CD4-positive, alpha-beta T cell treated with Interleukin-15 for 1 hour (primary cell): ENCODE results near the gene ABCC8.

ENCODE experiments used
- DNase-seq: peaks from one replicate; pipeline ENCODE4 v3.0.0-alpha.2; 2020

ABCC8 gene

DNA sequence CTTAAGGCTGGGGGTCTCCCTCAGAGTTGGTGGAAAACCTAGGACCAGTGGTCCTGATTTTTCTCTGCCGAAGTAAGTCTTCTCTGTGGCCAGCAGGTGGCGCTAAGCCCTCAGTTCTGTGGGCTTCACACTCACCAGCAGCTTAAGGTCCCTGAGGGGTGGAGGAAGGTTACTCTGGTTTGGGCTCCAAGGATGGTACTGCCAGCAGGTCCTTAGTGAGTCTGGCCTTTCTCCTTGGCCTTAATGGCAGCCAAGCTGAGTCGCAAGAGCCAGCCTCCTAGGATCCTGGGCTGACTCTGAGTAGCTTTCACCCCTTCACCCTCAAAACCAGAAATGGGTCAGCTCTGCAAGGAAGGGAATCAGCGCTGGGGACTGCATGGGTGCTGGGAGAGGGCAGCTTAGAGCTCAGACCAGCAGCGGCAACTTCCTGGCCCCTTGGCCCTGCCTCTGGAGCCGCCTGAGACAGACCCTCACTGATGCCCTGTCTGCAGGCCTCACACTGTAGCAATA, 92.6 kb downstream of the ABCC8 start:
- peak; percentile 77 for DNase-seq

DNA sequence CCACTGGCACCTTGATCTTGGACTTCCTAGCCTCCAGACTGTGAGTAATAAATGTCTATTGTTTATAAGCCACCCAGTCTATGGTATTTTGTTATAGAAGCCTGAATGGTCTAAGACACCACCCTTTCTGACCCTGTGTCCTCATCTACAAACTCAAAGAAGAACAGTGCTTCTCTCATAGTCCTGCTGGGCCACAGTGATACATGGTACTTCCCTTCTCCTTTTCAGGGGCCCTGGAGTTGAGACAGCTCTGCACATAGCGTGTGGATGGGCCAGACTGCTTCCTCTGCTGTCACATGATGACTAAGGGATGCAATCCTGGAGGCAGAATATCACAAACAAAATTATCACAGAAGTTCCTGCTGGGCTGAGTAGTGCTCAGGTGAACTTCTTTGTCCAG, 93.2 kb downstream of the ABCC8 start:
- peak; percentile 49 for DNase-seq

DNA sequence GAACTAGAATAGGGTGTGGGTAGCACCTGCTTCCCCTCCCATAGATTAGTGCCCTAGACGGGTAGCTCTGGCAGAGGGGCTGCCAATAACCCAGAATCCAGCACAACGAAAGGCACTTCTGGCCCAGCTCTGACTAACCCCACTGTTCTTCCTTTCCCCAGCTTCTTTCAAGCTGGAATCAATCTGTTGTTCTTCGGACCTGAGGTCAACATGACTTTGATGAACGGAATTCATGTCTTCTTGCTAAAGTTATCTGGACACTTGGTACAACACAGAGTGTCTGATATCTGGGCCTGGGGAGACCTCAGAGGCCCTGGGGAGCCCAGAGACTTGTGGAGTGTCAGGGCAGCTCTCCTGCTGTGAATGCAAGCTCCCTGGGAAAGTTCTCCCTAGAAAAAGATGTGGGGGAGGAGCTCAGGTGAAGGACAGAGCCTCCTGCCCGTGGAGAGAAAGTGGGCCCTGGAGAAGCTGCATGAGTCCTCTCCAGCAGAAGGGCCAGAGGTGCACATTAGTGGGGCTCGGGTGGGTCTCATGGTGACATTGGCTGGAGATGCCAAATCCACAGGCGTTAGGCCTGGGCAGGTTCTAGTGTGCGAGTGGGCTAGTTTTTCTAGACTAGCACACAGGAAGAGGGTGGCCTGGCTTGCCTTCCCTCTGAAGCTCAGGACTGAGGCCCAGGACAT, 94.5 kb downstream of the ABCC8 start:
- DNase-seq: no peak

- no peak for DNase-seq
Measured at GRCh38 chr11:17381156-17381555, 95.5 kb downstream of the ABCC8 start.

DNA sequence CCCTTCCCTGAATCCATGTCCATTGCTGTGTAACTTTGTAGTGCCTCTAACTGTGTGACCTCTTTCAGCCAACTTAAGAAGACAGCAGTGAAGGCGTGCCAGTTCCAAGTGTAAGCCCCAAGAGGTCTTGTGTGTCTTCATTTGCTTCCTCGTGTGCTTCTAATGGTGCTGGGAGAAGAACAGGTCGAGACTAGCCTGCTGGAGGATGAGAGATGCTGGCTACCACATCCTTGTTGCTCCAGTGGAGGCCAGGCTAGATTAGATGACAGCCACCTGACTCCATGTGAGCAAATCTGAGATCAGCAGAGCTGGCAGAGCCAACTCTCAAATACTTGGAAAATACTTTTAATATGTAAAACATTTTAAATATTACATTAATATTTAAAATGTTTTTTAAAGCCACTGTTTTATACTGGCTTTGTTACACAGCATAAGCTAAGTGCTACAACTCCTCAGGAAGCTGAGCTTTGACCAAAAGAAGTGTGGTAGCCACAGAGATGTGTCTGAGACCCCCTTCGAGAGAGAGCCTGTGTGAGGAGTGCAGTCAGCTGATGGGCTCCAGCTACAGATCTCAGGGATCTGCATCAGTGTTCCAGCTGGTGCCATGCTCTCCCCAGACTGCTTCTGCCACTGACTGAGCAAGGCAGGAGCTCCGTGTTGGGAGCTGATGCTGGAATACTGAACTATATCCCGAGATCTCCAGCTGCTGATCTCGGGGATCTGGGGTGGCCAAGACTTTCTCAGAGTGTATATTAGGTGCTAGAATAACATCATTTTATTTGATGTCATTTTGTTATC, 97.1 kb downstream of the ABCC8 start:
- no peak for DNase-seq

- DNase-seq: no peak
Measured at GRCh38 chr11:17378655-17379054, 98.0 kb downstream of the ABCC8 start.

GRCh38 chr11:17376493-17376892, 100.2 kb downstream of the ABCC8 start:
- DNase-seq: no peak

GRCh38 chr11:17375547-17375946, 101.1 kb downstream of the ABCC8 start:
- DNase-seq: no peak

- DNase-seq: no peak
Measured at GRCh38 chr11:17371614-17372013, 105.0 kb downstream of the ABCC8 start.

GRCh38 chr11:17369684-17370243, 106.9 kb downstream of the ABCC8 start:
- no peak for DNase-seq

GRCh38 chr11:17369094-17369493, 107.6 kb downstream of the ABCC8 start:
- DNase-seq: no peak

- DNase-seq: no peak
Measured at GRCh38 chr11:17368551-17368950, 108.1 kb downstream of the ABCC8 start.

GRCh38 chr11:17366495-17366894, 110.2 kb downstream of the ABCC8 start:
- no peak for DNase-seq

GRCh38 chr11:17354601-17354991, 122.0 kb downstream of the ABCC8 start:
- peak; percentile 59 for DNase-seq

- DNase-seq: no peak
Measured at GRCh38 chr11:17353821-17354600, 122.6 kb downstream of the ABCC8 start.

- peak; percentile 58 for DNase-seq
Measured at GRCh38 chr11:17352950-17353820, 123.5 kb downstream of the ABCC8 start.

DNA sequence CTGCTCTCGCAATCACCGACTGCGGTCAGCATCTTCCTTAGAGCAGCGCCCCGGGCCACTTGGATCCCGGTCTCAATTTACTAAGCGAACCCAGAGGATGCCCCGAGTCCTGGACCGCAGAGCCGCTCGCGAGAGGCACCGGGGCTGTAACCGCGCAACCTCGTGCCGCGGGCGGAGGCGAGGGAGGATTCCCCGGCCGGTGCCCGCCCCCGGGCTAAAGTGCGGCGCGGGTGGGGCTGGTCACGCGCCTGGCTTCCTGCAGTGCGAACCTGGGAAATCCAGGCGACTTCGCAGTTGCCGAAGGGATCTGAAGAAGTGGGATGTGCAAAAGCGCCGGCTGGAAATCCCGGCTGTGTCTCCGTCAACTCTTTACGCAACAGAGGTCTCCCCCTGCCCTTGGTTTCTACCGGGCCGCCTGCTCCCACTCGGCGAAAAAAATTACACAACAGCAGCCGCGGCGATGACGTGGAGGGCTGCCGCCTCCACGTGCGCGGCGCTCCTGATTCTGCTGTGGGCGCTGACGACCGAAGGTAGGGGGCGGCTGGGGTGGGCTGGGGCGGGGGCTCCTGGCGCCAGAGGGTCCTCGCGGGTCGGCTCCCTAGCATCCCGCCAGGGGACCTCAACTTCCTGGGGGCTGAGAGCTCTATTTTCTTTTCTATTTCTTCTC, 125.0 kb downstream of the ABCC8 start, which contains the start of gene NCR3LG1:
NCR3LG1 (plus strand) TSS at position 291 of the 667 bp plus-strand sequence; CDS start at position 461, 170 bp downstream.
- peak; percentile 82 for DNase-seq

- DNase-seq: no peak
Measured at GRCh38 chr11:17351172-17351509, 125.5 kb downstream of the ABCC8 start.

- DNase-seq: no peak
Measured at GRCh38 chr11:17350455-17351171, 126.0 kb downstream of the ABCC8 start.

GRCh38 chr11:17347676-17348075, 129.0 kb downstream of the ABCC8 start:
- DNase-seq: no peak

- DNase-seq: no peak
Measured at GRCh38 chr11:17343907-17344306, 132.7 kb downstream of the ABCC8 start.
